T-helper 2 cell treated with Interferon-gamma antibody and Interleukin-4, amounts not matched to agents 5 μg/mL and 100 μg/mL, for 36 hours (primary cell): ENCODE data around the gene SMIM22.
A peak's percentile ranks its signal among the peaks of the same experiment; 100 is the strongest.

Source experiments
- DNase-seq: peaks from one replicate; pipeline ENCODE4 v3.0.0; 2021; ENCODE audit warnings: low spot score
- H3K27ac Mint-ChIP-seq: one replicate; pipeline ENCODE4 v1.8.0; 2021; ENCODE audit warnings: mild to moderate bottlenecking, mixed read lengths
- H3K27me3 Mint-ChIP-seq: one replicate; pipeline ENCODE4 v1.8.0; 2021; ENCODE audit warnings: low read depth, mixed read lengths
- H3K36me3 Mint-ChIP-seq: one replicate; pipeline ENCODE4 v1.8.0; 2021; ENCODE audit warnings: low read depth, mixed read lengths
- H3K4me1 Mint-ChIP-seq: one replicate; pipeline ENCODE4 v1.8.0; 2021; ENCODE audit warnings: low read depth, mixed read lengths
- H3K4me3 Mint-ChIP-seq: one replicate; pipeline ENCODE4 v1.8.0; 2022; ENCODE audit warnings: mild to moderate bottlenecking, moderate library complexity, mixed read lengths
- H3K9me3 Mint-ChIP-seq: one replicate; pipeline ENCODE4 v1.8.0; 2021; ENCODE audit warnings: mixed read lengths

Gene SMIM22

GRCh38 chr16:4806280-4806679, 11.1 kb downstream of the SMIM22 start:
- H3K4me3 Mint-ChIP-seq = no peak overlapping the region
- H3K36me3 Mint-ChIP-seq = peaks cover 33% of the 10 kb centered on the region

GRCh38 chr16:4811242-4811641, 16.1 kb downstream of the SMIM22 start:
- H3K4me1 Mint-ChIP-seq = no peaks in the 10 kb centered on the region
- no peak overlapping the region for H3K27ac Mint-ChIP-seq
- no peak for DNase-seq
- H3K36me3 Mint-ChIP-seq = peaks cover 52% of the 10 kb centered on the region
- H3K4me3 Mint-ChIP-seq = no peak overlapping the region
- H3K9me3 Mint-ChIP-seq = no peaks in the 10 kb centered on the region
- no peaks in the 10 kb centered on the region for H3K27me3 Mint-ChIP-seq

More at GRCh38 chr16:4806280-4806679, 11.1 kb downstream of the SMIM22 start:
- Mint-ChIP-seq H3K4me1 (peaks cover 5% of the 10 kb centered on the region), H3K27me3 (no peaks in the 10 kb centered on the region), H3K9me3 (no peaks in the 10 kb centered on the region), H3K27ac (no peak overlapping the region)
- DNase-seq = no peak

- no peaks in the 10 kb centered on the region for H3K9me3 Mint-ChIP-seq
- no peak overlapping the region for H3K4me3 Mint-ChIP-seq
- peak overlapping the region; percentile 23 for H3K27ac Mint-ChIP-seq
- DNase-seq = no peak
- no peaks in the 10 kb centered on the region for H3K27me3 Mint-ChIP-seq
- no peaks in the 10 kb centered on the region for H3K4me1 Mint-ChIP-seq
- H3K36me3 Mint-ChIP-seq = peaks cover 53% of the 10 kb centered on the region
Observed at GRCh38 chr16:4811773-4812172, 16.6 kb downstream of the SMIM22 start.

GRCh38 chr16:4813251-4814003, 18.3 kb downstream of the SMIM22 start:
- Mint-ChIP-seq H3K4me1 (no peaks in the 10 kb centered on the region), H3K4me3 (no peak overlapping the region), H3K27me3 (no peaks in the 10 kb centered on the region), H3K9me3 (no peaks in the 10 kb centered on the region), H3K27ac (no peak overlapping the region), H3K36me3 (peaks cover 50% of the 10 kb centered on the region)
- DNase-seq = no peak

GRCh38 chr16:4814046-4814445, 18.9 kb downstream of the SMIM22 start:
- no peak overlapping the region for H3K4me3 Mint-ChIP-seq
- no peaks in the 10 kb centered on the region for H3K9me3 Mint-ChIP-seq
- no peaks in the 10 kb centered on the region for H3K27me3 Mint-ChIP-seq
- H3K36me3 Mint-ChIP-seq = peaks cover 52% of the 10 kb centered on the region
- no peak for DNase-seq
- no peaks in the 10 kb centered on the region for H3K4me1 Mint-ChIP-seq
- H3K27ac Mint-ChIP-seq = no peak overlapping the region

GRCh38 chr16:4814542-4815173, 19.5 kb downstream of the SMIM22 start:
- H3K36me3 Mint-ChIP-seq = peaks cover 52% of the 10 kb centered on the region
- no peak for DNase-seq
- no peaks in the 10 kb centered on the region for H3K4me1 Mint-ChIP-seq
- no peaks in the 10 kb centered on the region for H3K9me3 Mint-ChIP-seq
- no peaks in the 10 kb centered on the region for H3K27me3 Mint-ChIP-seq
- H3K4me3 Mint-ChIP-seq = no peak overlapping the region
- H3K27ac Mint-ChIP-seq = no peak overlapping the region

GRCh38 chr16:4820652-4821051, 25.5 kb downstream of the SMIM22 start:
- DNase-seq = no peak
- Mint-ChIP-seq H3K4me1 (no peaks in the 10 kb centered on the region), H3K27me3 (no peaks in the 10 kb centered on the region), H3K9me3 (no peaks in the 10 kb centered on the region), H3K27ac (no peak overlapping the region), H3K36me3 (peaks cover 45% of the 10 kb centered on the region), H3K4me3 (no peak overlapping the region)

- Mint-ChIP-seq H3K27ac (no peak overlapping the region), H3K27me3 (no peaks in the 10 kb centered on the region), H3K4me3 (no peak overlapping the region), H3K36me3 (peaks cover 40% of the 10 kb centered on the region), H3K9me3 (no peaks in the 10 kb centered on the region), H3K4me1 (no peaks in the 10 kb centered on the region)
- DNase-seq = no peak
Observed at GRCh38 chr16:4825196-4825595, 30.0 kb downstream of the SMIM22 start.

- DNase-seq = no peak
- H3K4me1 Mint-ChIP-seq = no peaks in the 10 kb centered on the region
- no peak overlapping the region for H3K4me3 Mint-ChIP-seq
- no peak overlapping the region for H3K27ac Mint-ChIP-seq
- no peaks in the 10 kb centered on the region for H3K9me3 Mint-ChIP-seq
- H3K27me3 Mint-ChIP-seq = no peaks in the 10 kb centered on the region
- H3K36me3 Mint-ChIP-seq = peaks cover 48% of the 10 kb centered on the region
Observed at GRCh38 chr16:4826526-4826925, 31.4 kb downstream of the SMIM22 start.

GRCh38 chr16:4826980-4827379, 31.8 kb downstream of the SMIM22 start:
- H3K4me3 Mint-ChIP-seq = no peak overlapping the region
- DNase-seq = no peak
- no peaks in the 10 kb centered on the region for H3K9me3 Mint-ChIP-seq
- H3K36me3 Mint-ChIP-seq = peaks cover 47% of the 10 kb centered on the region
- no peaks in the 10 kb centered on the region for H3K4me1 Mint-ChIP-seq
- H3K27ac Mint-ChIP-seq = no peak overlapping the region
- no peaks in the 10 kb centered on the region for H3K27me3 Mint-ChIP-seq

GRCh38 chr16:4828567-4829321, 33.6 kb downstream of the SMIM22 start:
- no peak for DNase-seq
- Mint-ChIP-seq H3K27me3 (no peaks in the 10 kb centered on the region), H3K36me3 (peaks cover 46% of the 10 kb centered on the region), H3K27ac (no peak overlapping the region), H3K4me1 (no peaks in the 10 kb centered on the region), H3K9me3 (no peaks in the 10 kb centered on the region), H3K4me3 (no peak overlapping the region)

GRCh38 chr16:4830408-4830807, 35.2 kb downstream of the SMIM22 start:
- H3K36me3 Mint-ChIP-seq = peaks cover 37% of the 10 kb centered on the region
- DNase-seq = no peak
- H3K9me3 Mint-ChIP-seq = no peaks in the 10 kb centered on the region
- H3K4me1 Mint-ChIP-seq = no peaks in the 10 kb centered on the region
- H3K27ac Mint-ChIP-seq = no peak overlapping the region
- H3K4me3 Mint-ChIP-seq = no peak overlapping the region
- H3K27me3 Mint-ChIP-seq = no peaks in the 10 kb centered on the region

- no peak overlapping the region for H3K27ac Mint-ChIP-seq
- no peaks in the 10 kb centered on the region for H3K27me3 Mint-ChIP-seq
- H3K36me3 Mint-ChIP-seq = peaks cover 41% of the 10 kb centered on the region
- DNase-seq = no peak
- H3K4me1 Mint-ChIP-seq = no peaks in the 10 kb centered on the region
- no peak overlapping the region for H3K4me3 Mint-ChIP-seq
- H3K9me3 Mint-ChIP-seq = no peaks in the 10 kb centered on the region
Observed at GRCh38 chr16:4831616-4832015, 36.4 kb downstream of the SMIM22 start.

GRCh38 chr16:4832698-4833343, 37.7 kb downstream of the SMIM22 start:
- no peaks in the 10 kb centered on the region for H3K9me3 Mint-ChIP-seq
- H3K4me1 Mint-ChIP-seq = no peaks in the 10 kb centered on the region
- H3K36me3 Mint-ChIP-seq = peaks cover 42% of the 10 kb centered on the region
- H3K4me3 Mint-ChIP-seq = no peak overlapping the region
- H3K27me3 Mint-ChIP-seq = no peaks in the 10 kb centered on the region
- H3K27ac Mint-ChIP-seq = no peak overlapping the region
- no peak for DNase-seq
